Stomach (tissue), 4 donors: ENCODE measurements around the gene DCTN5.

Source experiments
- POLR2A ChIP-seq, 4 donors: fragments of 450-650 bp; IDR thresholded peaks; one replicate each; pipeline ENCODE4 v1.6.1; 2016; ENCODE audit warnings: antibody characterized with exemption in 4 of 4, control low read depth in 2 of 4, mild to moderate bottlenecking in 1 of 4, moderate library complexity in 1 of 4
- POLR2AphosphoS5 ChIP-seq, 3 donors: sonication (generic); formaldehyde crosslinking; IDR thresholded peaks; one replicate each; pipeline ENCODE4 v1.6.1; 2016; ENCODE audit warnings: antibody characterized with exemption in 3 of 3
- TF ChIP-seq, protein P1 (sequence below), 7 experiments: fragments of 450-650 bp in 4 of 7; fragments of 200-600 bp in 3 of 7; sonication (generic) in 3 of 7; IDR thresholded peaks; one replicate each; pipeline ENCODE4 v1.5.1; 2016 to 2019; ENCODE audit warnings: antibody characterized with exemption in 7 of 7, control low read depth in 2 of 7, mild to moderate bottlenecking in 1 of 7

GRCh38 chr16:23687034-23687808 is 46.0 kb downstream of the DCTN5 start:
- TF ChIP-seq, protein P1, sequence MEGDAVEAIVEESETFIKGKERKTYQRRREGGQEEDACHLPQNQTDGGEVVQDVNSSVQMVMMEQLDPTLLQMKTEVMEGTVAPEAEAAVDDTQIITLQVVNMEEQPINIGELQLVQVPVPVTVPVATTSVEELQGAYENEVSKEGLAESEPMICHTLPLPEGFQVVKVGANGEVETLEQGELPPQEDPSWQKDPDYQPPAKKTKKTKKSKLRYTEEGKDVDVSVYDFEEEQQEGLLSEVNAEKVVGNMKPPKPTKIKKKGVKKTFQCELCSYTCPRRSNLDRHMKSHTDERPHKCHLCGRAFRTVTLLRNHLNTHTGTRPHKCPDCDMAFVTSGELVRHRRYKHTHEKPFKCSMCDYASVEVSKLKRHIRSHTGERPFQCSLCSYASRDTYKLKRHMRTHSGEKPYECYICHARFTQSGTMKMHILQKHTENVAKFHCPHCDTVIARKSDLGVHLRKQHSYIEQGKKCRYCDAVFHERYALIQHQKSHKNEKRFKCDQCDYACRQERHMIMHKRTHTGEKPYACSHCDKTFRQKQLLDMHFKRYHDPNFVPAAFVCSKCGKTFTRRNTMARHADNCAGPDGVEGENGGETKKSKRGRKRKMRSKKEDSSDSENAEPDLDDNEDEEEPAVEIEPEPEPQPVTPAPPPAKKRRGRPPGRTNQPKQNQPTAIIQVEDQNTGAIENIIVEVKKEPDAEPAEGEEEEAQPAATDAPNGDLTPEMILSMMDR (IDR thresholded peaks at IDR 0.05) = no peak
- TF ChIP-seq POLR2A (IDR thresholded peaks at IDR 0.05) = no peak
- no peak for TF ChIP-seq POLR2AphosphoS5 (IDR thresholded peaks at IDR 0.05)
